Ovary (tissue), 3 donors: ENCODE data around the gene VWA7.

Source experiments
- CTCF ChIP-seq, 3 donors: fragments of 450-650 bp in 2 of 3; fragments of 200-600 bp in 1 of 3; IDR thresholded peaks; one replicate each; pipeline versions ENCODE4 v1.5.1 to v1.8.0; 2016 to 2022; ENCODE audit warnings: antibody characterized with exemption in 3 of 3, mild to moderate bottlenecking in 1 of 3
- POLR2A ChIP-seq: fragments of 450-650 bp; IDR thresholded peaks from one replicate; pipeline ENCODE4 v1.6.1; 2017; ENCODE audit warnings: antibody characterized with exemption, mild to moderate bottlenecking, moderate library complexity
- donor health status: DM: no; HTN: no; CAD: no.

- TF ChIP-seq CTCF (IDR thresholded peaks at IDR 0.05) (no peak), POLR2A (no peak)
Observed at GRCh38 chr6:31762356-31762755, 14.8 kb downstream of the VWA7 start, which contains the start of gene SAPCD1.
